OCI-M2 (cell line): ENCODE data around the gene EZH2.

ENCODE experiments used
- DNase-seq: peaks from one replicate; lab custom pipeline; 2025; ENCODE audit not compliant: unreplicated experiment; lab: John Stamatoyannopoulos, UW

The EZH2 gene

DNA sequence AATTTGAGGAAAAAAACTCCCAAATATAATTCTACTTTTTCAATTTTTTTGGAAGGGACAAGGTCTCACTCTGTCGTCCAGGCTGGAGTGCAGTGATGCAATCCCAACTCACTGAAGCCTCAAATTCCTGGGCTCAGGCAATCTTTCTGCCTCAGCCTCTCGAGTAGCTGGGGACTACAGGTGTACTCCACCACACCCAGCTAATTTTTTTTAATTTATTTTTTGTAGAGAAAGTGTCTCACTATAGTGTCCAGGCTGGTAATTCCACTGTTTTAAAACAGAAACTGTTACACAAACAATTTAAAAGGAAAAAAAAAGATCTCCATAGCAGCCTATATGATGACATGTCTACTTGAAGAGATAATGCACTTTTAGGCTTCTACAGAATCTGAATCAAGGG lies 25.6 kb downstream of the EZH2 start:
- DNase-seq = no peak

DNA sequence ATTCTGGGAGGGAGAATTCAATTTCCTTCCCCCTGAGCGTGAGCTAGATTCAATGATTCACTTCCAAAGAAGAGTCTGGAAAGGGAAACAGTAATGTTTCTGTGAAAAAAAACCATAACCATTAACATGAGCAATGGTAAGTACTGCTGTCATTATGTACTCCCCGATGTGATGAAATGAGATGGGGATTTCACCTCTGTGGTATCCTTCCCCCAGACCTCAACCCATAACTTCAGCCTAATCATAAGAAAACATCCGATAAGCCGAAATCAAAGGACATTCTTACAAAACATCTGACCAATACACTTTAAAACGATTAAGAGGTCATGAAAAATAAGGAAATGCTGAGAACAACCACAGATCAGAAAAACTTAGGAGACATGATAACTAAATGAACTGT lies 27.2 kb downstream of the EZH2 start:
- no peak for DNase-seq

DNA sequence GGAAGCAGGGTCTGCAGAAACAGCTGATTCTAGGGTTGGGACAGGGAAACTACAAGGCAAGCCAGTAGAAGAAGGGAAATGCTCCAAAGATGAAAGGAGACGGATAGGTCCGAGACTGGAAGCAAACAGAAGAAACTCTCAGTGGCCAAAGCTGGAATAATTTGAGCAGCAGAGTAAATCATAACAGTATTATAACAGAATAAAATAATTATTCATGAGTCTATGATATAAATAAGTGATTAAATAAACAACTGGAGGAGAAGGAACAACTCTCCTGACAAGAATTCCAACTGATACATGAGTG lies 27.6 kb downstream of the EZH2 start:
- no peak for DNase-seq

DNA sequence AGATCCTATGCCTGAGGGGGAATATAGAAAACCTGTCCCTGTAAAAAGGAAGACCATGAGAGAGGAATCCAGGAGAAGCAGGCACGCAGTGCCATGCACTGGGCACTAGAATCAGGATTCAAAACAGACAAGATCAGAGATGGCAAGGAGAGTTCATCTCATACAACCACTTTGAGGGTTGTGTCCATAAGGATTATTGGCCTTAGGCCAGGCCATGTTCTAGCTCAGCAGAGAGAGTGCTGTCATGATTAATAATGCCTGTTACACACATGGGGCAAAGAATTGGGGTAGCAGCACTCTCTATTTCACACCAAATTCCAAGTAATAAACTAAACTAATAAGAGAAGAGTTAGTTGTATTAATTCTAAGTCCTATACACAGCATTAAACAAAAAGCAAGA lies 29.1 kb downstream of the EZH2 start:
- DNase-seq = no peak

DNA sequence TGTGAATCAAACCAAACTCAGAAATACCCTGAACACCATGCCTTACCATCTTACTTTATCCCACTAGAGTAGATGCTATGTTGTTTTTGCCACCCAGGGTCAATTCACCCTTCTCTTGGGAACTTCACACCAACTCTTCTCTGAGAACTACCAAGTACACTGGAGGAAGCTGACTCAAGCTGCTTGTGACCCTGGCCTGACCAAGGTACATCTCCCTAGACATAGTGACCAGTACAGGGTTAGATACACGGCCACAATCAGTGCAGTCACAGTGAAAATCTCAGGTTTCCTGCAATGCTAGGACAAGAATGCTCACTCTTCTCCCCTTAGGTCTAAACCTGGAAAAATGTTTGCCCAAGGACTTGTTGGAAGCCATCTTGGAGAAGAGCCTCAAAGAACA lies 31.8 kb downstream of the EZH2 start:
- DNase-seq = no peak

DNA sequence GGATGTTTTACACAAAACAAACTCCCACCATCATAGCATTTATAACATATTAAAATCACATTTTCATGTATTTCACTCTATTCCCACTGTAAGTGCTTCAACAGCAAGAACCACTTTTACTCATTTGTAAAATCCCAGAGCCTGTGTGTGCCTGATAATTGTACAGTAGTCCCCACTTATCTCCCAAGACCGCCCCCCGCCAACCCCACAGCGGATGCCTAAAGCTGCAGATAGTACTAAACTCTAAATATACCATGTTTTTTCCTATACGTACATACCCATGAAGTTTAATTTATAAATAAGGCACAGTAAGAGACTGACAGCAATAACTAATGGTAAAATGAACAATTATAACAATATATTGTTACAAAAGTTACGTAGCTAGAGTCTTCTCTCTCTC lies 33.5 kb downstream of the EZH2 start:
- DNase-seq = peak; percentile 55

DNA sequence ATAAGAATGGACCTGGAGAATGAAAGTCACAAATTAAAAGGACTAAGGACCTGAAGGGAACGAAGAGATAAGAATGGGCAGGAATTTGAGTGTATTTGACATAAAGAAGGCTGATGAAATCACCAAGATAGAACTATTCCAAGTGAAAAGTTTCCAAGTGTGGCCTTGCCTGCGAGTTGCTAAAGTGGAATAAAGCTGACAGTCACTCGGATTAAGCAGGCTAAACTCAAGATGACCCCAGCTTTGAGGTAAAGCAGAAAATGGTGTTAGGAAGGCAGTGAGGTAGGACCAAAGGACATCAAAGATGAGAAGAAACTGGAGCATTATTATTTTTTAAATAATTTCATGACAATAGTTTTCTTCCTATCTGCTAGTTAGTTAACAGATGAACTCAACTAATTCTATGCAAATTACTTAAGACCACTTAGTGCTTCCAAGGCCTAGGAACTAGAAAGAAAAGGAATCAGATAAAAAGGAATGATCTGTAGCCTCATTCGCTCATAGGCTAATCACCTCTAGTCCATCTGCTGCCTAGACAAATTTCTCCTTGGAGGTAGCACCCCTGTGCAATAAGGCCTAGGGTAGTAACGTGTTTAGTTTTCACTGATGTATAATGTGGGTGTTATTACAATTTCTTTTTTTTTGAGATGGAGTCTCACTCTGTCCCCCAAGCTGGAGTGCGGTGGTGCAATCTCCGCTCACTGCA lies 34.5 kb downstream of the EZH2 start:
- DNase-seq = no peak

DNA sequence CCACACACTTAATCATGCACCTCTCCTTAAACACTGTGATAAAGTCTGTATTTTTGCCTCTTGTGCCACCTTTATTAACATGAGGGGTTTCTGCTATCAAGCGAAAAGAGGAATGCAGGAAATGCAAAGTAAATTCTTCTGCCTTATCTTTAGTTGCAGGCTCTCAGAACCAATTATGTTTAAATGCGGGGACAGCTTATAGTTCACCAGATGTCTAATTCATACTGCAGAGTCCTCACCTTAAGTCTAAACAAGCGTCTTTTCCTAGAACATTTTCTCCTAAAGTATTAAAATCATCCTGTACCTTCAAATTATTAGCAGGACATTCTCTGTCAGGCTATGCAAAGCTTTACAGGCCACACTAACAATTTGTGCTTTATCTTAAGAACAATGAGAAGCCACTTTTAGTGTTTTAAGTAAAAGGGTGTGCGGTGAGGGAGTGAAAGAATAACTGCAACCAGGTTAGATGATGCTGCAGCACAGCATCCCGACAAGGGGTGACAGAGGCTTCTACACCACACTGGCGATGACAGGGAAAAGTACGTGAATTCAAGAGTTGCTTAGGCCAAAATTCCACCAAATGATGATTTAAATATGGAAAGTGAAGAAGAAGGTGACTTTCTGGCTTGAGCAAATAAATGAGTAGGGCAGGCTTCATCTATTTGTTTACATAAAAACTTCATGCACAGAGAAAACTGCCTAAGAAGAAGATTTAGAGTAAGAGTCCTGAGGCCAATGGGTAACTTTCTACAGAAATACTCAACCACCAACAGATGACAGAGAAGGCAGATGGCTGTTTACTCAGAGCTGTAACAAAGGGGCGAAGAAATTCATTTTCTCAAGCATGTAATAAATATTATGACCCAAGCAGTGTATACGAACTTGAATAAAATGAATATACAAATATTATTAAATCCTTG lies 36.0 kb downstream of the EZH2 start:
- DNase-seq = no peak

DNA sequence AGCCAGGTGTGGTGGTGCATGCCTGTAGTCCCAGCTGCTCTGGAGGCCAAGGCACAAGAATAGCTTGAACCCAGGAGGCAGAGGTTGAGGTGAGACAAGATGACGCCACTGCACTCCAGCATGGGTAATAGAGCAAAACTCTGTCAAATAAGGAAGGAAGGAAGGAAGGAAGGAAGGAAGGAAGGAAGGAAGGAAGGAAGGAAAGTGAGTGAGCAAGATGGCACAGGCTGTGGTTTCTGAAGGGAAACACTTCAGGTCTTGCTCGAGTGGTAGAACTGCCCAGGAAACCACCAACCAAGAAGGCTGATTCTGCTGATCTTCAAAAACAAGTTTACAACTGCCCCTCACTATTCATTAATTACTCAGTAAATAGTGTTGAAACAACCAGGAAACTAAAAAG lies 45.2 kb downstream of the EZH2 start:
- DNase-seq = no peak

DNA sequence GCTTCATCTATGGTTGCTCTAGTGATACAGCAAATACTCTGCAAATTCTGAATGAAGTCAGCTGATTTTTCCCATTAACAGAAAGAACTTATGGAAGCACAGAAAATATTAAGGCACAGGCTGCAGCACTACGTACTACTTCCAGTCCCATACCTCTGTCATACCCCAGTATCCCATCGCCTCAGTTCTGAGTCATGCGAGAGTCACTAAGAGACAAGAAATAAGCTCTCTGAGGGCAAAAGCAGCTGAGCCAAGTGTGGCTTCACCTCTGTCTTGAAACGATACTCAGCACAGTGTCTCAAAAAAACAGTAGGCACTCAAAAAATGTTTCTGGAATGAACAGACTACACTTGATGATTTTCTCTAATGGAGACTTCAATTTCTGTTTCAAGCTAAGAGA lies 48.2 kb downstream of the EZH2 start:
- DNase-seq = no peak

DNA sequence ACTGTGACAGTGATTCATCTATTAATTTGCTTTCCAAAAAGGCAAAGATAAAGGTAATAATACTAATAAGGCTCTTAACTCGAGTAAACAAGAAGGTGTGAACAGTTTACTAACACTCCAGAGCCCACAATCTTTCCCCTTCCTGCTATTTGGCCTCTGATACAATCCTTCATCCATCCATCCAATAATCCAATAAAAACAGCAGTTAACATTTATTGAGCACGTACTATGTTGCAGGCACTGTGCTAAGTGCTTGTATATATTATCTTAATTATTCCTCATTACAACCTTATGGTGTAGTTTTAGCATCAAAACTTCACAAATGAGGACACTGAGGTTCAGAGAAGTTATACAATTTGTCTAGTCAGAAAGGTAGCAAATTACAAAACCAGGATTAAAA lies 49.5 kb downstream of the EZH2 start:
- no peak for DNase-seq

DNA sequence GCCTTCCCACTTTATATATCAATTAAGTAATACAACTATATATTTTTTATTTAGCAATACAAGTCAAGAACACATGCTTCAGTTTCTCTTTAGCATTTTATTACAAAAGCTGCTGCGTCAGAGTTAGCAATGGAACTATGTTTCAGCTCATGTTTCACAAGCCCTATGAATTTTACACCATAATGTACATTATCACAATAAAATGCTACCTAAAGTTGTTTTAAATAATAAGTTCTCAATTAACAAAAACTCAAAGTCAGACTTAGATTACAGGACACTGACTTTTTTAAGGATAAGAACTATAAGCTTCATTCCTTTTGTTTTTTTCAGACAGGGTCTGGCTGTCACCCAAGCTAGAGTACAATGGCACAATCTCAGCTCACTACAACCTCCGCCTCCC lies 52.3 kb downstream of the EZH2 start:
- no peak for DNase-seq

DNA sequence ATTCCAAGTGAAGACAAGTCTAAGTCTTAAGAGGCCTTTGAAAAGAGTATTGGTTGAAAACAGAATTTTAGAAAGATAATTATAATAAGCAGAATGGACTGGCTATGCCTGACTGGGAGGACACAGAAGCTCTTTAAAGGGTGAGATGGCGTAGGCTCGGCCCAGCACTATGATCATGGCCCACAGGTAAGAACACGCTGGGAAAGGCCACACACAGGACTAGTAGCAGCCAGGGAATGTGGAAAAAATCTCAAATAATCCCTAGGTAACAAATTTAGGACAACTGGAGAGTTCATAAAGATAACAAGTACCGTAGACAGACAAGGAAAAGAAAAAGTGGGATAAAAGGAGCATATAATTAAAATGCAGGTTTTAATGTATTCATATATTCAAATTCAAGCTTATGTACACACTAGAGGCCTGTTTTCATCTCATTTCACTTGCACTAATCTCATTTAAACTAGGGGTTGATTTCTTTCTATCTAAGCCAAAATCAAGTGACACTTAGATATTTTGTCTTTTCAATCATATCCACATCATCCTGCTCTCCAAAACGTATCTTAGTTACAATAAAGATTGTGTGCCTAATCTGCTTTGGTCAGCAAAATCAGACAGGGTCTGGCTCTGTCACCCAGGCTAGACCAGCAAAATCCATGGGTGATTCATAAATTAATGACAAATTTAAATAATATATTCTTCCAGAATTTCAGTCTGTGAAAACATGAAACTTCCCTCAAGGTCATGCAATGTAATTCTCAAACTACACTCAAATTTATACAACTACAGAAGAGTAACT lies 53.0 kb downstream of the EZH2 start:
- no peak for DNase-seq

DNA sequence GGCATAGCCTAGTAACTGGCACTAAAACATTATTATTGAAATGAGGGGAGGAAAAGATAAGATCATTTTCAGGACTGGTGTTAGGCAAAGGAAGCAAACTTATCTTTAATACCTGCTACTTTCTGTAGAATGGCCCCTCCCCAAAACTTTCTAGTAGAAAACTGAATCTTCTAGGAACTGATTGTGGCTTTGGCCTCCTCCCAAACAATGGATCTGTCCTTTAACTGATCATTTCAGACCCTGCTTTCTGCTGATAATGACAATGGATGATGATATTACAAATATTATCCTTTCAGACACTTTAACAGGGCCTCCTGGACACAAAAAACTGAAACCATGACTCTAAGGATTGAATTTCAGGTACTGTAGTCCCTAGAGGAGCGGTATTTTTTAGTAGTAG lies 55.1 kb downstream of the EZH2 start:
- DNase-seq = no peak

DNA sequence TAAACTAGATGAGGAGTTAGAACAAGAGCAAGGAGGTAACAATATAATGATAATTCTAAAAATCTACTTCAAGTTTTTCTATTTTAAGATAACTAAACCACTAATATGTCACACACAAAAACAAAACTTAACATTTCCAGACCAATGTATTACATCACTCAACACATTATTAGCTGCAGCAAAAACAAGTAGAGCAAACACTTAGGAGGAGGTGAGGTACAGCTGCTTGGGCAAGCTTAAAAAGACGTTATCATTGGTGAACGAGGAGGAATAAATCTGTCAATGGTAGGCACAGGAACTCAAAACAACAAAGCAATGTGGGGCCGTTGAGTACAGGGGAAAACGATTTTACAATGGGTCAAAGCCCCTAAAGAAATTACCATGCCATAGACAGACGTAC lies 58.8 kb downstream of the EZH2 start:
- DNase-seq = no peak

DNA sequence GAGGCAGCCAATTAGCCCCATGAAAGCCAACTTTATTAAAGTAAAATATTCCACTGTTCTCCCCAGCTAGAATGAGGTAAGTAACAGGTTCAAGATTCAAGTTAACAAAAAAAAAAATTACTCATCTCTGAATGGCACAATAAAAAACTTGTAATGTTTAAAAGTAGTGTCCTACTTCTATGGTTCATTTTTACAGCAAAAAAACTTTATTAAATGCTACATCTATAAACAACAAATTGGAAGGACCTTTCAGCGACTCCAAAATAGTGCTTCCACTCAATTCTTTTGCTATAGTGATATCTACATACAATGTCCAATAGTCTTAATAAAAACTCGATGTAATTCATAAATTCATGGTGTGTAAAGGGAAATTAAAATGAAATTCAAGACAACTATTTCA lies 59.2 kb downstream of the EZH2 start:
- no peak for DNase-seq

DNA sequence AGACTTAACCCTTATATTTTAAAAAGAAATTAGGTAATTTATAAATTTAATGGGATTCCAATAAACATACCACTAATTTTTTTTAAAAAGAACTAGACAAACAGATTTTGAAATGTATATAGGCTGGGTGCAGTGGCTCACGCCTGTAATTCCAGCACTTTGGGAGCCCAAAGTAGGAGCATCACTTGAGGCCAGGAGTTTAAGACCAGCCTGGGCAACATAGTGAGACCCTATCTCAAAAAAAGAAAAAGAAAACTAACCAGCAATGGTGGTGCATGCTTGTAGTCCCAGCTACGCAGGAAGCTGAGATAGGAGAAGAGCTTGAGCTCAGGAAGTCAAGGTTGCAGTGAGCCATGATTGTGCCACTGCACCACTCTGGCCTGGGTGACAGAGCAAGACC lies 62.7 kb downstream of the EZH2 start:
- DNase-seq = no peak

DNA sequence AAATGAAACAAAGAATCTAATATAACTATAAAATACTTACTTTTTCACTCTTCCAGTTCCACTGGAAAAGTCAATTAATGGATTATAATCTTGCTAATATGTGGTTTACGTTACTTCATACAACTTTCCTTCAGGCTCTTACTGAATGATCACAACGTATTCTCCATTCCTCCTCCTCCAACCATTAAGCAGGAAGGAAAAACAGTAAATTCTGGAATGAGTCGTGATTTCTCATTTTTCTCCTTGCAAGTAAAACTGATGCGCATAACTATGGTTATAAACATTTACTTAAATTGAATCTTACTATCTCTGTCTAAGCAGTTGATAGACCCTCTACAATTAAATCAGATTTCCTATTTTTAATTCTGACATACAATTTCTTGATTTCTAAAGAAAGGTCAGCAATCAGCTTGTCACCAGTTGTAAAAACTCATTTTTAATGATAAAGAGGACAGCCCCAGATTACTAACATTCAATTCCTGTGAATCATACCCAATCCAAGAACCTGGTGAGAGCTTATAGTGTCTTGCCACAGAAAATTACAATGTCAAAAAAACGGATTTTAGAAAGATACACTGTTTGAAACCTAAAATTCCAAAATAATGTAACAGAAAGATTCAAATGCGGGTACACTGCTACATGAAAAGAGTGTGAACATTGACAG lies 64.3 kb downstream of the EZH2 start:
- no peak for DNase-seq

DNA sequence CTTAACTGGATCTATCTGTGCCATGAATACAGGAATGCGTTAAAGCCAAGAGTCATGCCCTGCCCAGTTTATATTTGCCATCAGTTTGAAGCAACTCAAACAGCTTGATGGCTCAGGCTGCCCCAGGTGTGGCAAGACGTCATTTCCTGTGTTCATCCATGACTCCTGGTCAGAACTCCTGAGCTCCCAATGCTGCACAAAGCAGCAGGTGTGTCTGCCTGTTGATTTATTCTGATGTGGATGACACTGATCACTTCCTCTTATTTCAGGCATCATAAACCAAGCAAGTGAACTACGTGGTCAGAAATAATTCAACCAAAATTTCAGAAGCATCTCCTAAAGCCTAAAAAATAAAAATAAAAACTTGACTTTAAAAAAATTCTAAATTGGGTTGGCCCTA lies 68.5 kb downstream of the EZH2 start:
- DNase-seq = no peak

DNA sequence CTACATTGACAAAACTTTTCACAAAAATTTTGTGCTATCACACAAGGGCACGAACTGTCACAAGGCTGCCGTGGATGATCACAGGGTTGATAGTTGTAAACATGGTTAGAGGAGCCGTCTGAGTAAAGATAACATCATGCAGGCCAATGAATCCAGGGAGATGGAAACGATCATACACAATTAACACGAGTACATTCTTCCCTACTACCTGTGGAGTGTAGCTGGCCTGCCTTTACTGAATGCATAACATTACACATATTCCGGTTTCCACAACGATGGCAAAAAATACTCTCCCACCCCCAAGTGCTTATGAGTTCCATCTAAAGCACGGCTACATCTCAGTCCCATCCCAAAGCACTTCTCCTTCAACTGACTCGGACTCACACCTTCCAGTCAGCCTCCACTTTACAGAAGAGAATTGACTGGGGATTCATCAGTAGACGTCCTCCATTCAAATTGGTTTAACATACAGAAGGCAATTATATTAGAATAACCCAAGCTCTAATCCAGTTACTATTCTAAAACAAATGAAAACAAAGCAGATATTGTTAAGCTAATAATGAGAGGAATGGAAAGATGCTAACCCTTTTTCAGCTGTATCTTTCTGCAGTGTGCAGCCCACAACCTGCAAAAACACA lies 69.0 kb downstream of the EZH2 start:
- DNase-seq = no peak

DNA sequence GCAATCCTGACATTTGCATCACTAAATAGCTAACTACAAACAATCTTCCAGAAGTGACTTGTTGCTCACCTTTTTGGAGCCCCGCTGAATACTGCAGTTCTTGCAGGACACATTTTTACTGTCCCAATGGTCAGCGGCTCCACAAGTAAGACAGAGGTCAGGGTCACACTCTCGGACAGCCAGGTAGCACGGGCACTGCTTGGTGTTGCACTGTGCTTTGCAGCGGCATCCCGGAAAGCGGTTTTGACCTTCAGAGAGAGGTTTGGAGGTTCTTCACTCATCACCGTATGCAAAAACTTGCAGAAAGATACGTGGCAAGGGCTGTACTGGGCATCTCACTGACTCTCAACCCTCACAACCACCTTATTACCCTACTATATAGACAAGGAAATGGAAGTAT lies 70.2 kb downstream of the EZH2 start:
- DNase-seq = no peak
